ENCODE measurements around the gene CLEC2A. TPM values are rescaled to one million over a fixed set of nuclear protein-coding genes. Genes with fewer than 3 reads are reported as not detected.

Gene CLEC2A
- total RNA-seq, 6 donors from 2014 or later, result not detected

DNA sequence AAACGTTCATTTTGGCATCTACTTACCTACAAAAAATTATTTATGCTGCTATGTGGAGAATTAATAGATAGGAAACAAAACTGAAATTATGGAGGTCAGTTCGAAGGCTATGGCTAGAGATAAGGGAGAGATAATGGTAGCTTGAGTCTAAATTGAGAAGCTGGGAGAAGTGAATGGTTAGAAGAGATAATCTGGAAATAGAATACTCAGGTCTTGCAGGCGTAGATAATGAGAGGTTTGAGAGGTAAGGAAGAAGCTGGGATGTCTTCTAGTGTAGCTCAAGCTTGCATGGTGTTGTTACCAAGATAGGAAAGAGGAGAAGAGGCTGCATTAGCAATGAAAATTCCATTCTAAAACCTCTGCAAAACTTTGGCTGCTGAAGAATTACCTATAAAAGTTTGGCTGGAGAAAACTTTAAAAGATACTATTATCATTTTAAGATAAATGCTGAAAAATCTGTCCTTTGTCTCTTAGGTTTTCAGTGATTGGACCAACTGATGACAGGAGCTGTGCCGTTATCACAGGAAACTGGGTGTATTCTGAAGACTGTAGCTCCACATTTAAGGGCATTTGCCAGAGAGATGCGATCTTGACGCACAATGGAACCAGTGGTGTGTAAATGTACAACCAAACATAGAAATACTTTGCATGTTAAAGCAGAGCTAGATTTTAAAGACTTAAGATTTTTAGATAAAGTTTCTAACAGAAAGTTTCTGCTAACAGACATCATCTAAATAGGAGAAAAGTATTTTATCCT lies 36.8 kb downstream of the CLEC2A start:
- no peak for TF ChIP-seq CTCF (IDR thresholded peaks at IDR 0.05)
- TF ChIP-seq POLR2A (IDR thresholded peaks at IDR 0.05), result no peak
- no peak for TF ChIP-seq POLR2AphosphoS5 (IDR thresholded peaks at IDR 0.05)
- no peak for TF ChIP-seq EP300 (IDR thresholded peaks at IDR 0.05)
- 78 to 84% methylated on average over 6 of the region's 6 CpGs for WGBS, 2 donors
- Histone ChIP-seq H3K27me3 (no peaks in the 10 kb centered on the region), H3K4me3 (no peak overlapping the region), H3K9me3 (no peaks in the 10 kb centered on the region), H3K27ac (no peak overlapping the region), H3K36me3 (no peaks in the 10 kb centered on the region), H3K4me1 (no peaks in the 10 kb centered on the region)
- ATAC-seq (ENCODE audit: low FRiP score in 2 of 2) (no peak), DNase-seq (no peak)

DNA sequence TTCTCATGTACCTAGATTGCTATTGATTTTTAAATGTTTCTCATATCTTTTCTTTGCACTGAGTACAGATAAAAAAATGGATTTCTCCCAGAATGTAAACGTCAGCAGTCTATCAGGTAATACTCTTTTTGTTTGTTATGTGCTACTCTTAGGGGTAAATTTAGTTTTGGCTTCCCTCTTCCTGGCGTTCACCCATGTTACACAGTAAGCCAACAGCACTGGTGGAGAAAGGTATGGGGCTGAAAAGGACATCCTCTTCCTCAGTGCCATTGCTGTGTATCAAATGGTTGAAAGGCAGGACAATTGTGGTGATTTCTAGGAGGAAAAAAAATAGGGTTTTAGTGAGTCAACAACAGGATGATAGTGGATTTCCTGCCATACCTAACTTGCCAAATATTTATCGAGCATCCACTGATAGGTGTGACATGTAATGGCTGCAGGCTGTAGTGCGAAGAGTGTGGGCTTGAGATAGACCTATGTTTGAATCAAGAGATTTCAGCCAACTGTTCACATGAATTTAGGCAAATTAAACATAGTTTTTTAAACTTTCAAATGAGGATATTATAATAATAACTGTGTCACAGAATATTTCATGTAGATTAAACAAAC lies 43.4 kb downstream of the CLEC2A start:
- H3K36me3 ChIP-seq, result no peaks in the 10 kb centered on the region
- H3K9me3 ChIP-seq, result no peaks in the 10 kb centered on the region
- H3K4me3 ChIP-seq, result no peak overlapping the region
- no peaks in the 10 kb centered on the region for H3K4me1 ChIP-seq
- 58 to 64% methylated on average over 4 of the region's 4 CpGs for WGBS, 2 donors
- DNase-seq (no peak), ATAC-seq (ENCODE audit: low FRiP score in 2 of 2) (no peak)
- no peak for TF ChIP-seq CTCF (IDR thresholded peaks at IDR 0.05)
- TF ChIP-seq POLR2AphosphoS5 (IDR thresholded peaks at IDR 0.05), result no peak
- TF ChIP-seq POLR2A (IDR thresholded peaks at IDR 0.05), result no peak
- no peak for TF ChIP-seq EP300 (IDR thresholded peaks at IDR 0.05)
- no peaks in the 10 kb centered on the region for H3K27me3 ChIP-seq
- H3K27ac ChIP-seq, result no peak overlapping the region

DNA sequence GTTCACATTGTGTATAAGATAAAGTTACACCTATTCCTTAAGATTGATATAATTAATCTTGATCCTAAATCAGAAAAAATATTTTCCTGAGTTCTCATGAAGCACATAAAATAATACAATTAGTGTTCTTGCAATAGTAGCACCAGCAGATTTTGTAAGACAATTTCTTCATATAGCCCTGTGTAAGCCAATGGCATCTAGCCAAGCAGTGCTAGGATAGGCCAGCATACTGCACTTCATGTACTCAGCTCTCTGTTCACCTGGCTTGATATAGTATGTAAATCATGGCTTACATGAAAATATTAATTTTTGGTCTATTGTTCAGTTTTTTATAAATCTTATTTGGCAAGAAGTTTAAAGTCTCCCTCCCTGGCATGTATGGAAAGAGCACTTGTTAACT lies 49.0 kb downstream of the CLEC2A start:
- TF ChIP-seq POLR2A (IDR thresholded peaks at IDR 0.05) (no peak), CTCF (IDR thresholded peaks at IDR 0.05) (no peak)
- H3K9me3 ChIP-seq, result no peaks in the 10 kb centered on the region
- DNase-seq (no peak), ATAC-seq (ENCODE audit: low FRiP score in 2 of 2) (no peak)
- no peaks in the 10 kb centered on the region for H3K36me3 ChIP-seq
- H3K27me3 ChIP-seq, result no peaks in the 10 kb centered on the region
- H3K4me1 ChIP-seq, result no peaks in the 10 kb centered on the region
- H3K4me3 ChIP-seq, result no peak overlapping the region
- no peak overlapping the region for H3K27ac ChIP-seq

DNA sequence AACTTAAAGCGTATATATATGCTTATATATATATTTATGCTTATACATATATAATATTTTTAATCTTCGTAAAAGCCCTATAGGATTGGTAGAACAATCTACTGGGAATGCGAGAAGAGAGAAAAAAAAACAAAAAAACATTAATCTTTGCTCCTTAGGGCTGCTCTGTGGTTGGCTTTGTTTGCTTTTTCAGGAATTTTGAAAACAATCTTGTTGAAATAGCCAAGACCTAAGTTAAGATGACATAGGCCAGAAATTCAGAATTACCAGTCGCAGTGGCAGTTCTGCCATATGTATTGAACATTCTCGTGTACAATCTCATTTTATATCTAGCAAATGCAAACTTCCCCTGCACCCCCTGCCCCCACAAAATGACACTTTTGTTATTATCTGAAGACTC lies 50.2 kb downstream of the CLEC2A start:
- H3K4me3 ChIP-seq, result no peak overlapping the region
- H3K9me3 ChIP-seq, result no peaks in the 10 kb centered on the region
- TF ChIP-seq CTCF (IDR thresholded peaks at IDR 0.05) (no peak), POLR2AphosphoS5 (IDR thresholded peaks at IDR 0.05) (no peak), POLR2A (IDR thresholded peaks at IDR 0.05) (no peak), EP300 (IDR thresholded peaks at IDR 0.05) (no peak)
- no peak for DNase-seq
- no peaks in the 10 kb centered on the region for H3K27me3 ChIP-seq
- H3K36me3 ChIP-seq, result no peaks in the 10 kb centered on the region
- WGBS, 2 donors, result 87 to 89% methylated on average over 5 of the region's 5 CpGs
- no peak for ATAC-seq (ENCODE audit: low FRiP score in 2 of 2)
- no peaks in the 10 kb centered on the region for H3K4me1 ChIP-seq
- no peak overlapping the region for H3K27ac ChIP-seq

DNA sequence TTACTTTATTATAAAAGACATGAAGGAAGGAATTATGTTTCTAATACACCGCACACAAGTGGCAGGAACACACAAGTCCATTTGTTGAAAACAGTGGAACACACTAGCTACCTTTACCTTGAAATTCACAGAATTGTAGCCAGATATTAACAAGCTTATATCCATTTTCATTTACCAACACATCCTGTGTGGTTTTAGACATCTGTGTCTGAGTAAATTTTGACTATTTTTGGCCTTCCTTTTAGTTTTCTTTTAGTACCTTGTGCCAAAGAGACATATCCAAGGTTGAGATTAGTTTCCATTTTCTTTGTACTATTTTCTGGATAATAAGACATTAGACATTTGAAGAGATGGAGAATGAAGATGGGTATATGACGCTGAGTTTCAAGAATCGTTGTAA lies 50.9 kb downstream of the CLEC2A start, which contains the start of gene KLRF2:
TSS of gene KLRF2 (plus strand) at position 244 of the 400 bp plus-strand sequence. CDS start at position 351, 107 bp downstream.
- DNase-seq (no peak), ATAC-seq (ENCODE audit: low FRiP score in 2 of 2) (no peak)
- H3K36me3 ChIP-seq, result no peaks in the 10 kb centered on the region
- no peaks in the 10 kb centered on the region for H3K9me3 ChIP-seq
- no peaks in the 10 kb centered on the region for H3K27me3 ChIP-seq
- H3K4me3 ChIP-seq, result no peak within 1 kb of the TSS
- no peak within 1 kb of the TSS for H3K27ac ChIP-seq
- TF ChIP-seq POLR2A (IDR thresholded peaks at IDR 0.05) (no peak), EP300 (IDR thresholded peaks at IDR 0.05) (no peak), CTCF (IDR thresholded peaks at IDR 0.05) (no peak), POLR2AphosphoS5 (IDR thresholded peaks at IDR 0.05) (no peak)
- 94 to 96% methylated on average over 3 of the region's 3 CpGs for WGBS, 2 donors
- H3K4me1 ChIP-seq, result no peaks in the 10 kb centered on the region

All from upper lobe of left lung (tissue), 6 donors.